ENCODE measurements around the gene PPP2R3B.
"Not testable (repeated sequence)": the region's sequence is repeated elsewhere in the genome, so short reads cannot be mapped to it uniquely, and the experiment has no call there.

PPP2R3B gene

DNA sequence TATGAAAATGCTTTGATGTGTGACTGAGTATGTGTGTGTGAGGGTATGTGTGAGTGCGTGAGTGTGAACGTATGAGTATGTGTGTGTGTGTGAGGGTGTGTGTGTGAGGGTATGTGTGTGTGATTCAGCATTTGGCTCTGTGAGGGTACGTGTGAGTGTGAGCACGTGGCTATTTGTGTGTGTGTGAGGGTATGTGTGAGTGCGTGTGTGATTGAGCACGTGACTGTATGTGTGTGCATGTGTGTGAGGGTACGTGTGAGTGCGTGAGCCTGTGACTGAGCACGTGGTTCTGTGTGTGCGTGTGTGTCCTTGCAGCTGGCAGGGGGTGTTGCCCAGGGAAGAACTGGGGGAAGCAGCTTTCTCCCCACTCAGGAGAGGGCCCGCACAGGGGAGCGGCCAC, 16.1 kb upstream of the PPP2R3B start:
- no peak for DNase-seq (ENCODE audit: low read depth)

DNA sequence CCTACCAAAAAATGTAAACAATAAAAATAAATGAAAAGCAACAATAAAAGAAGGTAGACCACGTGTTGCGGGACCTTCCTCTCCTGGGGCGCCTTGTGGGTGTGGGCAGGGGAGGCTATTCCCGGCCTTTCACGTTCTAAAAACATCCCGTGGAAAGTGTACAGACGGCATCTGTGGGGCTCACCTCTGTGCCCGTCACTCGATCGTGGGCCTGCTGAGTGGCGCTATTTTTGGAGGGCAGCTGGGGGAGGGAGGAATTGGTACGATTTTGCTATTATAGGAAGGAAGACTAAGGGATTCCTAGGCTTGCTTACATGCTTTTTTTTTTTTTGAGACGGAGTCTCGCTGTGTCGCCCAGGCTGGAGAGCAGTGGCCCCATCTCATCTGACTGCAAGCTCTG, 13.6 kb upstream of the PPP2R3B start:
- DNase-seq (ENCODE audit: low read depth): no peak

DNA sequence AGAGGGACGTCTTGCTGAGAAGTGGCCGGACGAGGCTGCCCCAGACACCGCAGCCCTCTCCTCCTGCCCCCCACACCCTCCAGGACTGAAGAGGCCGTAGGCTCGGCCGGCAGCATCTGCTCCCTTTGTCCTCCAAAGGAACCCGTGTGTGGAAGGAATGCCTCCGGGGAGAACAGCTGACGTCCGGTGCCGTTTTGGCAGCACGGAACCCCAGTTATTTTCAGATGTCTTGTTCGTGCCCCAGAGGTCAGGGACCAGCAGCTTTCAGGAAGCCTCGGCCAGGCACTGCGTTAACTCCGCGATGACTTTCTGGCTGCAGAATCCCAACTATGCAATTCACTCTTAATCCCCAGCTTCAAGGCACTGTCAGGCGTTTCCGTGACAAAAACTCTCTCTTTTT, 10.9 kb upstream of the PPP2R3B start:
- DNase-seq (ENCODE audit: low read depth): no peak

DNA sequence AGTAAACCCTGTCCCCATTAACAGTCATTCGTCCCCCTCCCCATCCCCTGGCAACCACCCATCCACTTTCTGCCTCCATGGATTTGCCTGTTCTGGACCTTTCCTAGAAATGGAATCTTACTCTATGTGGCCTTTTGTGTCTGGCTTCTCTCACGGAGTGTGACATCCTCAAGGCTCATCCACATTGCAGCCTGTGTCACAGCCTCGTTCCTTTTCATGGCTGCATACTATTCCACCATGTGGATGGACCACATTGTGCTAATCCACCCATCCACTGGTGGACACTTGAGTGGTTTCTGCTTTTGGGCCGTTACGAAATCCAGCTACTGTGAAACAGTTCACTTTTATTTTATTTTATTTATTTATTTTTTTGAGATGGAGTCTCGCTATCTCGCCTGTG, 8.1 kb upstream of the PPP2R3B start:
- no peak for DNase-seq (ENCODE audit: low read depth)

DNA sequence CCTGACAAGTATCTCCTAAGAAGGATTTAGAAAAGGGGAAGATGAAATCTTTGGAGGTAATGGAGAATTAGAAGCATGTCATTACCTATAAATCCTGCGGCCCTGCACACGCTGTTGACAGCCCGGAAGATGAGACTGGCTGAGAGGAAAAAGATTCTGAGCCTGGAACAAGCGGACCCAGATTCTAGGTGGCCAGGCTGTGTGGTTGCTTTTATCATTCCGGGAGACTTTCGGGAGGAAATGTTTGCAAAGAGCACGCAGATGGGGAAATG, 5.8 kb upstream of the PPP2R3B start:
- no peak for DNase-seq (ENCODE audit: low read depth)

DNA sequence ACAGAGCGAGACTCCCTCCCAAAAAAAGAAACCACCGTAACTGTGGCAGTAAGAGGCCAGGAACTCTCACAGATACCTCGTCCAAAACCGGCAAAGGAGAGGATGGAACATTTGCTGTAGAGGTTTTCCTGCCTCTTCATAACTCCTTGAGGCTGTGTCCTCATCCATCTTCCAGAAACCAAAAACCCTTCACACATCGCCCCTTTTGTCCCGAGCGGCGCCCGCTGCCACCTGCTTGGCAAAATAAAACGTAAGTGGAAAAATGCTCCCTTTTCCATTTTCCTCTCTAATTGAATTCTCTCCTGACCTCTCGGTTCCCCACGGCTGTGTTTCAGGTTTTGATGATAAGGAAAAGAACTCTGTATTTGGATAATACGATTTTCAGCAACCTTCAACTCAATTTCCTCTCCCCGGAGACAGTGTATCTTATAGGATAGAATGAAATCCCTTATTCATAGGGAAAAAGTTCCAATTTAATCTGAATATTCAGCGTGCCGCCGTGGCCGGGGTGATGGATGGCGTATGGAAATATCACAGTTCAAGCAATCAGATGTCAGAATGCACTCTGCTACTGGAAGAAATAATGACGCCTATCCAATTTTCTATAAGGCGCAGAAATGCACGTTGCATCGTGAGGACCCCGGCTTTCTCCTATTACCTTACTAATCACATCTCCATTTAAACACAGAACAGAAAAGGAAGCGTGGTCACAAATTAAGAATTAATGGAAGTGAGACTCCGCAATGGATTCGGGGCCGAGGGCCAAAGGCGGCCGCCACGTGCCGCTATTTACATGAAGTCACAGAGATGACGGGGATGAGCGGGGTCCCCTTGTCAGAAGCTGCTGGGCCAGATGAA, 5.2 kb upstream of the PPP2R3B start:
- no peak for DNase-seq (ENCODE audit: low read depth)

DNA sequence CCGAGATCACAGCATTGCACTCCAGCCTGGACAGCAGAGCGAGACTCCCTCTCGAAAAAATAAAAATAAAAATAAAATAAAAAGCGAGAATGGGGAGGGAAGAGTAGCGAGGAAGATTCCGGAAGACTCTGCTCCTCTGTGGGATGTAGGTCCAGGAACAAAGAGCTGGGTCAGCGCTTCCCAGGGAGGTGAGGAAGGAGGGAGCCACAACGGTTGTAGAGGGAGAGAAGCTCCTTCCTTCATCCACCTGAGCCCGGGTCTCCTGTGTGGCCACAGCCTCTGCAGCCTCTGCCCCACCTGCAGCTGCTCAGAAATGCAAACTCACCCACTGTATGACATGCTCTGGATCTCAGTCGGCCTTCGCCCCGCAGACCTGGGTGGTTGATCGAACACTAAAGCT, 3.8 kb upstream of the PPP2R3B start:
- DNase-seq (ENCODE audit: low read depth): no peak

DNA sequence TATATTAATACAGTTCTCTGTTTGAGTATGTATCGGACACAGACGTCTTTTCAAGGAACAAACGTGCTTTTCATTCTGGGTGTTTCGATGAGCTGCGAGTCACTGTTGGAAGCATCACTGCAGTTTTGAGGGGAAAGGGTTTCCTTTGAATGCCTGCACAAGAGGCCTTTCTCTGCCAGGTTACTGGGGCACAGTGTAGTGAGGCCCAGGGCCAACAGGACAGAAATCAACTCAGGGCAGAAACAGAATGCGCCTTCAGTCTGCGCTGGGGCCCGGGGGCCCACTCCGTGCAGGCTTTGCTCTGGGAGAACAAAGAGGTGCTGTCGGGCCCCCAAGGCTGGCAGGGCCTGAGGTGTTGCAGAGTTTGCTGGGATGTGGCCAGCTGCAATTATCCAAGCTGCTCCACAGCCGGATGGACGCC, 2.3 kb upstream of the PPP2R3B start:
- no peak for DNase-seq (ENCODE audit: low read depth)

DNA sequence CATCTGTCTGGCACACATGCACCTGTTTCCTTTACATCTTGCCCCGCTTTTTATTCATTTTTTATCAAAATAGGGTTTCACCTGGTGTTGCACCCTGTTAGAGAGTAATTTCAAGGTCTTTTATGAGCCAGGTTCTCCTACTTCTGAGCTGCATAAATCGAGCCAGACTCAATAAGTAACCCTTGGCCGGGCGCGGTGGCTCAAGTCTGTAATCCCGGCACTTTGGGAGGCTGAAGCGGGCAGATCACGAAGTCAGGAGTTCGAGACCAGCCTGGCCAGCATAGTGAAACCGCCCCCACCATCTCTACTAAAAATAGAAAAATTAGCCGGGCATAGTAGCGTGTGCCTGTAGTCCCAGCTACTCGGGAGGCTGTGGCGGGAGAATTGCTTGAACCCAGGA, 1.0 kb upstream of the PPP2R3B start:
- DNase-seq (ENCODE audit: low read depth): no peak

DNA sequence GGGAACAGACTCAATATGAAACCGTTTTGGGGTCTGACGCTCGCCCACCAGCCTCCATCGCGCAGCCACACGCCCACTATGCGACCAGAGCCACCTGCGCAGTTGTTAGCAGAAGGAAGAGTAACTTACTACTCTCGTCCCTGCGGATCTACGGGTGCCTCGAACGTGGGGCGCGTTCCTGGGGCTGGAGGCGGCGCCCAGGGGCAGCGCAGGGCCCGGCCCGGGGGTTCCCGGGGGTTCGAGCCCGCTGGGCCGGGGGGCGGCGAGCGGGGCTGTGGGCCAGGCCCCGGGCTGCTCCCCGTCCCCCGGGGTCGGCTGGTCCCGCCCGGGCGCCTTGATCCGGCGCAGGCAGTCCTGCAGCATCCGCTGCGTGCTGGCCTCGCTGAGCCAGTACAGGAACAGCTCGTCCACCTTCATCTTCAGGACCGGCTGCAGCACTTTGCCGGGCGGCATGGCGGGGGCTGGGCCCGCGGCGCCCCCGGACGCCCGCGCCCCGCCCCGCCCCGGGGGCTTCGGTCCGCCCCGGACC, 404 bp downstream of the PPP2R3B start:
- peak; percentile 30 for DNase-seq (ENCODE audit: low read depth)

DNA sequence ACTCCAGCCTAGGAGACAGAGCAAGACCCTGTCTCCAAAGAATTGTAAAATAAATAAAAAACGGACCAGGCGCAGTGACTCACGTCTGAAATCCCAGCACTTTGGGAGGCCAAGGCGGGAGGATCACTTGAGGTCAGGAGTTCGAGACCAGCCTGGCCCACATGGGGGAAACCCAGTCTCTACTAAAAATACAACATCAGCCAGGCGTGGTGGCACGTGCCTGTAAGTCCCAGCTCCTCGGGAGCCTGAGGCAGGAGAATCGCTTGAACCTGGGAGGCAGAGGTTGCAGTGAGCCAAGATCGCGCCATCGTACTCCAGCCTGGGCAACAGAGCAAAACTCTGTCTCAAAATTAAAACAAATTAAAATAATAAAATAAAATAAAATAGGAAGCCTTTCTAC, 971 bp downstream of the PPP2R3B start:
- not testable (repeated sequence) for DNase-seq (ENCODE audit: low read depth)

DNA sequence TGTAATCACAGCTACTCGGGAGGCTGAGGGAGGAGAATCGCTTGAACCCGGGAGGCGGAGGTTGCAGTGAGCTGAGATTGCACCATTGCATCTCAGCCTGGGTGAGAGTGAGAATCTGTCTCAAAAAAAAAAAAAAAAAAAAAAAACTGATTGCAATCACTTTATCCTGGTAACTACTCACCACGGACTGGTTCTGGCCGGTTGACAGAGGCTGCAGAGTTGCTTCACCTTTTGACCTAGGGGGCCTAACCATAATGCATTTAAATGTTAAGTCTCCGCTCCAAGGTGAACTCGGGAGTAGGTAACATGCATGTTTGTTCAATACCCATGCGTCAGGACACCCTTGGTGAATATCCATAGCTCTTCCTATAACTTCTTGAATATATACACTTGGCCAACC, 1.8 kb downstream of the PPP2R3B start:
- no peak for DNase-seq (ENCODE audit: low read depth)

DNA sequence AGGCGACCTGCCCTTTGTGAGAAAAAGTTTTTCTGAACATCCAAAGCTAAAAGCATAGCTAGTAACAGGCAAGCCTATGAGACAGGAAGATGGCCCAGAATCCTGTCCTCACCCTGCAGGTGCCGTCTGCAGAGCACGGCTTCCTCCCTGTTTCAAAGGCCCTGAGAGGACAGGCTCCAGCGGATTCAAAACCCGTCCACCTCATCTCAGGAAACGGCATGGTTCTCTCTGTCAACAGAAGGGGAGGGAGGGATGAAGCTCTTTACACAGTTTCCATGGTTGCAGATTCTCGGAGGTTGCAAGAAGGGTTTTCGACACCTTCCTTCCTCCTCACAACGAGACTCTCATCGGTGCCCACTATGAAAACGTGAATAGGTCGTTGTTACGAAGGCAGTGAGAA, 8.3 kb downstream of the PPP2R3B start:
- DNase-seq (ENCODE audit: low read depth): no peak

DNA sequence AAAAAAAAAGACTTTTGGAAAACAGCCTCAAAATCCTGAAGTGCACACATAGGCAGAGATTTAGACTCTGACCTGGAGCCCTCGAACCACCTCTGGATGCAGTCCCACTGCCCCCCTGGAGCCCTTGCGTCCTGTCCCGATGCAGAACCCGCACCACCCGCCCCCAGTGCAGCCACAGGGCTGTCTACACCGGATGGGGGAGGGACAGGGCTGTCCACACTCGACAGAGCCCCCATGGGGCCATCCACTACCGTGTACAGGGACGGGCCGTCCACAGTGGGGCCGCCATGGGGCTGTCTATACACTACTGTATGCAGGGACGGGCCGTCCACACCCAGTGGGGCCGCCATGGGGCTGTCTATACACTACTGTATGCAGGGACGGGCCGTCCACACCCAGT, 10.5 kb downstream of the PPP2R3B start:
- DNase-seq (ENCODE audit: low read depth): not testable (repeated sequence)

DNA sequence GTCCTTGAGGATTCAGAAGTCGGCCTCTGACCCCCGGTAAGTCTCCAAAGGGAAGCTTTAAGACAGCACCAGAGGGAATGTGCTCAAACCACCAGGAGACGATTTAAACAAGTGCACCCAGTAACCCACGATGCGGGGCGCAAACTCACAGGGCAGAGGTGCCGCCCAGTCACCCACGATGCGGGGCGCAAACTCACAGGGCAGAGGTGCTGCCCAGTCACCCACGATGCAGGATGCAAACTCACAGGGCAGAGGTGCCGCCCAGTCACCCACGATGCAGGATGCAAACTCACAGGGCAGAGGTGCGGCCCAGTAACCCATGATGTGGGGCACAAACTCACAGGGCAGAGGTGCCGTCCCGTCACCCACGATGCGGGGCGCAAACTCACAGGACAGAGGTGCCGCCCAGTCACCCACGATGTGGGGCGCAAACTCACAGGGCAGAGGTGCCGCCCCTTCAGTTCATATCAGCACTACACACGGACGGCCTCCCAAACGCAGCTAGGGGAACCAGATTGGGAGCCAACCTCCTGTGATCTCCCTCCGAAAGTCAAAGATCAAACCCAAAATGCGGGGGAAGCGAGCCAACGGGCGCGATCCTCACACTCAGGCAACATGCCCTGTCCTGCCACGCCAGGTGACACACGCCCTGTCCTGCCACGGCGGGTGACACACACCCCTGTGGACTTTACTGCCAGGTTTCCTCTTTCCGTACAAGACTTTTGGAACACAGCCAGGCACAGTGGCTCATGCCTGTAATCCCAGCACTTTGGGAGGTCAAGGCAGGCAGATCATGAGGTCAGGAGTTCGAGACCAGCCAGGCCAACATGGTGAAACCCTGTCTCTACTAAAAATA, 11.3 kb downstream of the PPP2R3B start:
- DNase-seq (ENCODE audit: low read depth): no peak

DNA sequence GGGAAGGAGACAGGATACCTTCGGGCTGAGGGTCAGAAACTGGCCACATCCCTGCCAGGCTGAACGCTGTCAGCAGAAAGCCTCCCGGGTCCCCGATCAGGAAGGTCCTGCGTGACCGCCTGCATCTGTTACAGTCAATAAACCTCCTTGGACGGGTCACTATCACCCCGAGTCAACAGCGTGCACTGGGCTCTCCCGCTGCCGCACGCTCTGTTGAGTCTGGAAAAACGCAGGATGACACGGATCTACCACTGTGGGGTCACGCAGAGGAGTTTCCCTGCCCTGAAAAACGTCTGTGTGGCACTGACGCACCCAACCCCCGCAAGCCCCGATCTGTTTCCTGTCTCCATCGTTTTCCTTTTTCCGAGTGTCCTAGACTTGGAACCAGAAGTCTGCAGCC, 12.1 kb downstream of the PPP2R3B start:
- no peak for DNase-seq (ENCODE audit: low read depth)

DNA sequence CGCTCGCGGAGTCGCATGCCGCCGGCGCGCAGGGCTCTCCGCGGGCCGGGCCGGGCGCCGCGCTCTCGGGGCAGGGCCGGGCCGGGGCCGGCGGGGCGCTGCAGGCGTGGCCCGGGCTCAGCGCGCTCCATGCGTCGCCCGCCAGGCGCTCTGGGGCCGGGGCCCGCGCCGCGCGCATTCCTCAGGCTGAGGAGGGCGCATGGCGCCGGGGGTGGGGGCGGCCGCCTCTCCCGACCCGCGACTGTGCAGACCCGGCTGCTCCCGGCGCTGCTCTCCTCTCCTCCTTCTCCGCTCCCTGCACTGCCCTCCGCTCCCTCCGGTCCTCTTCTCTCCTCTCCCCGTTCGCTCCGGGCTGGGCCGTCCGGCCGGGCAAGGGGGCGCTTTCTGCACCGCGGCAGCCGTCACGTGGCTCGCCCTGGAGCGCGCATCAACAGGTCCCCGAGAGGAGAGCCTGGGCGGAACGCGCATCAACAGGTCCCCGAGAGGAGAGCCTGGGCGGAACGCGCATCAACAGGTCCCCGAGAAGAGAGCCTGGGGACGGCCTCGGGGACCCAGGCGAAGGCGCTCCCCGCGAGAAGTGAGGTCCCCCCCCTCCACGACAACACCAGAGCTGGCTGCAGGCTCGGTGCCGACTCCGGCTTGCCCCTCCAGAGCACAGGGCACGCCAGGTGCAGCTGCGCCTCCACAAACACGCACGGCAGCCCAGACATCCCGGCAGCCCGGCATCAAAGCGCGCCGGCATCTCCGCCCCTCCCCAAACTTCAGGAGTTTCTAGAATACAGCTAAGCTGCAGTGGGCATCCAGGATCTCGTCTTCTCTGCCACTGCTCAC, 12.9 kb downstream of the PPP2R3B start:
- peak; percentile 31 for DNase-seq (ENCODE audit: low read depth)

DNA sequence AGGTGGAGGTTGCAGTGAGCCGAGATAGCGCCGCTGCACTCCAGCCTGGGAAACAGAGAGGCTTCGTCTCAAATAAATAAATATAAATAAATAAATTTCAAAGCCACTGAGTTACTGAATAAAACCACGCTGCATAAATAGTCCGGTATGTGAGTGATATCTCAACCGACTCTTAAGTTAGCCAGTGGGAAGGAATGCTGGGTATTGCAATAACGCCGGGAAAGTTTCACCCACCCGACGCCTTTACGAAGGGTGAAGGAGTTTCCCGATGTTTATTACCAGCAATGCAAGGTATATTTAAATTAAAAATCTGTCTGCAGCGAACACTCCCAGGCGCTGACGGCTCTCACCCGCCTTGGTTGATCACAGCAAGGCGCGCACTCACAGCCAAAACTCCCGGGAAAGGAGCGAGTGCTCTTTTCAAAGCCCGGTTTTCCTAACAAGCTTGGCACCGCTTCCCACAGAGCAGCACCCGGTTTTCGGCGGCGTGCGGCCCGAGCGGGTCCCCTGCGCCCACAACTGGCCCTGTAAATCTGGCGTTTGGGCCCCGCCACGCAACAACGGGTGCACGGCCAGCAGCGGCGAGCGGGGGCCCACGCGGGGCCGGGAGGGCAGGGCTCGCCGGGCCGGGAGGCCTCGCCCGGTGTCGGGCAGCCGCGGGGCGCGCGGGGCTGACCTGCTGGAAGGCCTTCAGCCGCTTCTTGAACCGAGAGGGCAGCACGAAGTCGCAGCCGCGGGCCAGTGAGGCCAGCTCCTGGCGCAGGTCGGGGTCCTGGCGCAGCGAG, 13.7 kb downstream of the PPP2R3B start:
- no peak for DNase-seq (ENCODE audit: low read depth)

DNA sequence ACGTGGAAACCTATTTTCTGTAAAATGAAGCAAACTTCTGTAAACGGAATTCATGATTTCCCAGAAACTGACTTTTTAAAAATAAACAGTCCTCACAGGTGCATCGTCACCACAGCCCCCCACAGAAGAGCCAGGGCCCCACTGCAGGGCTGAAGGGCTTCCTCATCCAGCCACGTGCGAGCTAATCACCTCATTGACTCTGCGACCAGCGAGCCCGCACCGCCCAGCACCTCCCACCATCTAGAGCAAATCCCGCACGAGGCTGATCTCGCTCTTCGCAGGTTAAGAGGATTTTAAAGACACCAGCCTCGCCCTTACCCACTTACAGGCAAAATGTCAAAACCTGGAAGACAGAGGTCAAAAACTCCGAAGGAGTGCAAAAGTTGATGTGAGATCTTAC, 14.8 kb downstream of the PPP2R3B start:
- DNase-seq (ENCODE audit: low read depth): no peak

DNA sequence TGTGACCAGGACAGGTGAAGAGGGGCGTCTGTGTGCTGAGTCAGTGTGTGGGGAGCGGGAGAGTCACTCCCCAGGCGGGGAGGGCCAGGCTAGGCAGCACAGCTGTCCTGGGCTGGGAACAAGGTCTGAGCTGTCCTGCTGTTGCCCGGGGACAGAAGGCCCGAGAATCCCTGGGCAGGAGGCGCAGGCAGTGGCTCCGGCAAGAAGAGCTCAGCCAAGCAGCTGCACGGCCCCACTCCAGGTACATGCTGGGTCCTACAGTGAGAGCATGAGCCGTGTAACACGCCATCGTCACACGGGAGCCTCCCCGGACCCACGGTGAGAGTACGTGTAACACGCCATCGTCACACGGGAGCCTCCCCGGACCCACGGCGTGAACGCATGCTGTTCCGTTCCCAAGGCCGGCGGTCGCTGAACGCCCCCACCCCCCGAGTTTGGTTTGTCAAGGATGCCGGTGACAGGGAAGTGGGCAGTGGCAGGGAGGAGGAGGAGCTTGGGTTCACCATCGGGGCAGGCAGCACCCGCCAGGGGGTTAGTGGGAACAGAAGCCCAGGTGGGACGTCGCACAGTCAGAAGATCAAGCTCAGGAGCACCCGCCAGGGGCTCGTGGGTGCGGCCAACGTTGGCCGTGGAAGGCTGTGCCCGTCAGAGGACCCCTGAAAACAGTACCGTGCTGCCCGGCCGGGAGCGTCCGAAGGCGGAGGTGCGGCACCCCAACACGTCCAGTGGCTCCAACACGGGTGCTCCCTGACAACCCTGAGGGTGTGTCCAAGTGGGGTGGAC, 15.6 kb downstream of the PPP2R3B start:
- DNase-seq (ENCODE audit: low read depth): no peak
